Liver (tissue), 9 donors: ENCODE measurements around the gene RNF157. TPM values are rescaled to one million over a fixed set of nuclear protein-coding genes. Genes with fewer than 3 reads are reported as not detected.
"Not testable (repeated sequence)": the region's sequence is repeated elsewhere in the genome, so short reads cannot be mapped to it uniquely, and the experiment has no call there.

Experiments used
- DNase-seq: peaks from one replicate; pipeline ENCODE4 v3.0.0-alpha.2; 2017; ENCODE audit warnings: low spot score
- H3K27ac ChIP-seq, 2 donors: one replicate each; pipeline ENCODE4 v1.7.0; 2013; ENCODE audit warnings: inconsistent platforms in 2 of 2, low read length in 2 of 2, control low read depth in 1 of 2, low read depth in 1 of 2, mild to moderate bottlenecking in 1 of 2
- H3K27me3 ChIP-seq, 4 donors: one replicate each; pipeline versions ENCODE4 v1.6.1 to v1.7.0; 2013; ENCODE audit warnings: low read length in 3 of 4, inconsistent platforms in 1 of 4, mild to moderate bottlenecking in 1 of 4, moderate library complexity in 1 of 4; ENCODE audit not compliant: control insufficient read depth in 4 of 4, insufficient read depth in 4 of 4
- H3K36me3 ChIP-seq, 4 donors: one replicate each; pipeline versions ENCODE4 v1.6.1 to v1.7.0; 2013; ENCODE audit warnings: low read length in 3 of 4, mild to moderate bottlenecking in 3 of 4, low read depth in 1 of 4, moderate library complexity in 1 of 4; ENCODE audit not compliant: control insufficient read depth in 4 of 4, insufficient read depth in 3 of 4
- H3K4me1 ChIP-seq, 4 donors: one replicate each; pipeline versions ENCODE4 v1.6.1 to v1.7.0; 2013; ENCODE audit warnings: low read length in 3 of 4, mild to moderate bottlenecking in 3 of 4, moderate library complexity in 1 of 4; ENCODE audit not compliant: control insufficient read depth in 4 of 4, insufficient read depth in 4 of 4
- H3K4me3 ChIP-seq, 3 donors: one replicate each; pipeline versions ENCODE4 v1.6.1 to v1.7.0; 2013; ENCODE audit warnings: low read length in 3 of 3, control low read depth in 1 of 3, low read depth in 1 of 3, mild to moderate bottlenecking in 1 of 3
- H3K9ac ChIP-seq, 2 donors: one replicate each; pipeline ENCODE4 v1.7.0; 2013; ENCODE audit warnings: low read length in 2 of 2, mild to moderate bottlenecking in 2 of 2, moderate library complexity in 2 of 2, control low read depth in 1 of 2, low read depth in 1 of 2
- H3K9me3 ChIP-seq, 4 donors: one replicate each; pipeline versions ENCODE4 v1.6.1 to v1.7.0; 2013; ENCODE audit warnings: low read length in 3 of 4; ENCODE audit not compliant: control insufficient read depth in 4 of 4
- ATF3 ChIP-seq: IDR thresholded peaks from 2 replicates; pipeline ENCODE4 v1.6.1; 2016; ENCODE audit warnings: antibody characterized with exemption
- EGR1 ChIP-seq, 2 donors: IDR thresholded peaks; 2 replicates each; pipeline ENCODE4 v1.6.1; 2016 to 2018; ENCODE audit warnings: antibody characterized with exemption in 2 of 2, low read depth in 2 of 2
- FOXA1 ChIP-seq: IDR thresholded peaks from 2 replicates; pipeline ENCODE4 v1.6.1; 2016; ENCODE audit warnings: antibody characterized with exemption
- GABPA ChIP-seq, 2 donors: IDR thresholded peaks in 1 of 2; conservative IDR thresholded peaks in 1 of 2; 2 replicates each; pipeline ENCODE4 v1.6.1; 2016; ENCODE audit warnings: antibody characterized with exemption in 2 of 2, mild to moderate bottlenecking in 1 of 2, moderate library complexity in 1 of 2
- HNF4A ChIP-seq, 2 donors: conservative IDR thresholded peaks; 2 replicates each; pipeline ENCODE4 v1.6.1; 2016; ENCODE audit warnings: antibody characterized with exemption in 2 of 2, mild to moderate bottlenecking in 2 of 2
- HNF4G ChIP-seq: IDR thresholded peaks from 2 replicates; pipeline ENCODE4 v1.6.1; 2016; ENCODE audit warnings: antibody characterized with exemption
- JUND ChIP-seq, 2 donors: IDR thresholded peaks; 2 replicates each; pipeline ENCODE4 v1.6.1; 2016; ENCODE audit warnings: antibody characterized with exemption in 2 of 2
- MAX ChIP-seq: IDR thresholded peaks from 2 replicates; pipeline ENCODE4 v1.6.1; 2016; ENCODE audit warnings: antibody characterized with exemption
- NR2F2 ChIP-seq: IDR thresholded peaks from 2 replicates; pipeline ENCODE4 v1.6.1; 2016; ENCODE audit warnings: antibody characterized with exemption
- RAD21 ChIP-seq, 2 donors: IDR thresholded peaks; 2 replicates each; pipeline ENCODE4 v1.6.1; 2016; ENCODE audit warnings: antibody characterized with exemption in 2 of 2, mild to moderate bottlenecking in 2 of 2
- REST ChIP-seq: IDR thresholded peaks from 2 replicates; pipeline ENCODE4 v1.6.1; 2016; ENCODE audit warnings: antibody characterized with exemption, mild to moderate bottlenecking
- SP1 ChIP-seq: IDR thresholded peaks from 2 replicates; pipeline ENCODE4 v1.6.1; 2018; ENCODE audit warnings: antibody characterized with exemption, mild to moderate bottlenecking
- ZBTB33 ChIP-seq: IDR thresholded peaks from 2 replicates; pipeline ENCODE4 v1.6.1; 2016; ENCODE audit warnings: antibody characterized with exemption
- WGBS: extraction: QIAGEN DNeasy Blood & Tissue Kit; methylation state at CpG from one replicate; pipeline ENCODE4 v1.1.7; 2013; 5-methylcytosine and 5-hydroxymethylcytosine counted together
- polyA plus RNA-seq, 2 donors: library from polyadenylated mRNA; stranded (reverse) in 1 of 2; unstranded in 1 of 2; fragments of 200-250 nt in 1 of 2; fragments of >200 nt in 1 of 2; fragmentation: Nextera tagmentation in 1 of 2; extraction: Ambion mirVana in 1 of 2; gene quantifications; one replicate each; pipeline versions ENCODE4 v1.2.1 to v1.2.3, GENCODE V29; 2013 to 2015
- total RNA-seq, 2 donors: library from RNA; depleted of rRNA; stranded (reverse); fragments of >200 nt; gene quantifications; one replicate each; pipeline ENCODE4 v1.2.3, GENCODE V29; 2014
- donor health status: healthy.
- donor health status: healthy.
- donor health status: healthy.
- donor health status: healthy.
- donor health status: healthy.

The RNF157 gene
- total and polyA plus RNA-seq, 4 donors, result 0.42 to 2.9 (median 0.66) TPM

GRCh38 chr17:76234354-76234679 lies 6.0 kb downstream of the RNF157 start:
- H3K36me3 ChIP-seq, result no peaks in the 10 kb centered on the region
- H3K27me3 ChIP-seq, result no peaks in the 10 kb centered on the region
- H3K27ac ChIP-seq, result no peak overlapping the region
- no peaks in the 10 kb centered on the region for H3K9me3 ChIP-seq
- no peak for DNase-seq
- TF ChIP-seq FOXA1 (no peak), REST (no peak), GABPA (IDR thresholded peaks at IDR 0.05 in 1 of 2, conservative IDR thresholded peaks at IDR 0.05 in 1 of 2) (no peak), EGR1 (IDR thresholded peaks at IDR 0.05; ENCODE audit: low read depth in 2 of 2) (no peak), JUND (IDR thresholded peaks at IDR 0.05) (no peak), ATF3 (no peak), SP1 (no peak)
- H3K4me1 ChIP-seq, result peaks cover 0 to 3% (median 0%) of the 10 kb centered on the region in 4 donors
- no peak overlapping the region for H3K4me3 ChIP-seq
- WGBS, result 84% methylated on average over 5 of the region's 5 CpGs
- H3K9ac ChIP-seq, result no peak overlapping the region

- Histone ChIP-seq H3K4me3 (no peak overlapping the region), H3K9me3 (no peaks in the 10 kb centered on the region), H3K4me1 (peaks cover 0 to 3% (median 0%) of the 10 kb centered on the region in 4 donors), H3K27me3 (no peaks in the 10 kb centered on the region), H3K27ac (no peak overlapping the region), H3K36me3 (no peaks in the 10 kb centered on the region), H3K9ac (no peak overlapping the region)
- 95% methylated on average over 6 of the region's 6 CpGs for WGBS
- DNase-seq, result no peak
- TF ChIP-seq HNF4A (conservative IDR thresholded peaks at IDR 0.05), result no peak
- no peak for TF ChIP-seq NR2F2
- TF ChIP-seq GABPA (IDR thresholded peaks at IDR 0.05 in 1 of 2, conservative IDR thresholded peaks at IDR 0.05 in 1 of 2), result no peak
Measured at GRCh38 chr17:76233588-76234353, 6.5 kb downstream of the RNF157 start.

GRCh38 chr17:76232342-76232741 lies 8.0 kb downstream of the RNF157 start:
- no peak overlapping the region for H3K4me3 ChIP-seq
- no peaks in the 10 kb centered on the region for H3K36me3 ChIP-seq
- 93% methylated on average over 2 of the region's 2 CpGs for WGBS
- TF ChIP-seq REST (no peak), MAX (no peak), ATF3 (no peak), RAD21 (IDR thresholded peaks at IDR 0.05) (no peak), ZBTB33 (no peak), HNF4G (no peak)
- DNase-seq, result no peak
- H3K9me3 ChIP-seq, result no peaks in the 10 kb centered on the region
- H3K4me1 ChIP-seq, result no peaks in the 10 kb centered on the region
- H3K27ac ChIP-seq, result no peak overlapping the region
- H3K27me3 ChIP-seq, result no peaks in the 10 kb centered on the region
- no peak overlapping the region for H3K9ac ChIP-seq

GRCh38 chr17:76226749-76227148 lies 13.5 kb downstream of the RNF157 start:
- not testable (repeated sequence) for H3K27ac ChIP-seq, H3K4me1 ChIP-seq, H3K9ac ChIP-seq, DNase-seq, H3K9me3 ChIP-seq, H3K36me3 ChIP-seq, H3K27me3 ChIP-seq, H3K4me3 ChIP-seq
- 96% methylated on average over 19 of the region's 19 CpGs for WGBS
